ENCODE results near the gene FBF1. TPM values are rescaled to one million over a fixed set of nuclear protein-coding genes. Genes with fewer than 3 reads are reported as not detected.
A peak's percentile ranks its signal among the peaks of the same experiment; 100 is the strongest.

FBF1 gene
- total and polyA plus RNA-seq, 2 of the 8 experiments (the other 6 are each of a cell fraction or from before 2014, with no cell fraction given) = 8.1 to 13.1 TPM

GRCh38 chr17:75898065-75898464, 42.8 kb downstream of the FBF1 start:
- Histone ChIP-seq H3K79me2 (ENCODE audit: control insufficient read depth in 1 of 2, insufficient read depth in 2 of 2, low read length in 2 of 2) (peaks cover 0 to 18% of the 10 kb centered on the region in 2 experiments; a peak in 1 of 4 replicates), H2BK20ac (ENCODE audit: low read length) (no peak overlapping the region), H2BK15ac (ENCODE audit: low read length) (no peak overlapping the region), H3K4me1 (replicated peaks in 1 of 4; ENCODE audit: control insufficient read depth in 3 of 4, insufficient read depth in 4 of 4, low read length in 3 of 4) (peaks cover 4 to 25% (median 13%) of the 10 kb centered on the region in 4 experiments), H3K27ac (ENCODE audit: low read depth, low read length) (no peak overlapping the region), H3K23ac (ENCODE audit: insufficient read length) (no peak overlapping the region), H2AFZ (ENCODE audit: low read length) (no peak overlapping the region), H3K79me1 (ENCODE audit: low read depth, low read length) (peaks cover 3% of the 10 kb centered on the region; the same call in 1 of the 2 replicates), H3K56ac (replicated peaks; ENCODE audit: insufficient read length, low read depth, low read length) (no peak overlapping the region), H3K4me3 (ENCODE audit: extremely low read depth in 1 of 4, insufficient read depth in 2 of 4, low read depth in 3 of 4, low read length in 4 of 4) (no peak overlapping the region), H3K4ac (replicated peaks; ENCODE audit: insufficient read length, low read depth, low read length) (no peak overlapping the region), H4K20me1 (replicated peaks in 1 of 2; ENCODE audit: control insufficient read depth in 1 of 2, insufficient read depth in 2 of 2, low read length in 2 of 2) (peaks cover 2 to 7% of the 10 kb centered on the region in 2 experiments), H2BK12ac (ENCODE audit: low read depth, low read length) (no peak overlapping the region), H3K4me2 (ENCODE audit: insufficient read depth in 1 of 2, low read depth in 2 of 2, low read length in 2 of 2) (peak overlapping the region in 1 of 2 experiments; percentile 56; a peak in 1 of 4 replicates), H4K5ac (ENCODE audit: insufficient read length, low read depth, low read length) (no peak overlapping the region), H3K14ac (ENCODE audit: insufficient read length) (no peak overlapping the region), H3K9me3 (ENCODE audit: insufficient read depth in 2 of 2, low read depth in 1 of 2, low read length in 1 of 2) (no peaks in the 10 kb centered on the region), H3K36me3 (ENCODE audit: control insufficient read depth in 2 of 4, insufficient read depth in 4 of 4, low read length in 3 of 4) (peaks cover 5 to 35% (median 23%) of the 10 kb centered on the region in 4 experiments; a peak in 7 of 8 replicates), H2AK5ac (ENCODE audit: low read depth, low read length) (no peak overlapping the region), H2BK5ac (ENCODE audit: low read depth, low read length) (no peak overlapping the region), H3K9ac (replicated peaks in 1 of 4; ENCODE audit: extremely low read depth in 1 of 4, low read depth in 3 of 4, low read length in 3 of 4) (no peak overlapping the region), H3K23me2 (ENCODE audit: low read depth, low read length) (peaks cover 8% of the 10 kb centered on the region), H3K18ac (ENCODE audit: extremely low read depth, low read length) (no peak overlapping the region), H4K91ac (replicated peaks; ENCODE audit: insufficient read length, low read length) (no peak overlapping the region), H3K27me3 (replicated peaks in 1 of 4; ENCODE audit: control insufficient read depth in 3 of 4, extremely low read depth in 1 of 4, insufficient read depth in 3 of 4, low read length in 3 of 4) (no peaks in the 10 kb centered on the region), H4K8ac (ENCODE audit: extremely low read depth, insufficient read depth, low read length) (no peak overlapping the region), H2BK120ac (replicated peaks; ENCODE audit: low read depth, low read length) (no peak overlapping the region)
- no peak for FAIRE-seq
- TF ChIP-seq NRF1 (IDR thresholded peaks at IDR 0.05; ENCODE audit: low read depth, low read length) (no peak), SAP30 (IDR thresholded peaks at IDR 0.05; ENCODE audit: insufficient read depth, insufficient replicate concordance, low read length) (no peak), CBX8 (IDR thresholded peaks at IDR 0.05; ENCODE audit: borderline replicate concordance, low read depth, low read length) (no peak), EGR1 (IDR thresholded peaks at IDR 0.05; ENCODE audit: borderline replicate concordance, low read depth, low read length) (no peak), ZNF274 (IDR thresholded peaks at IDR 0.05; ENCODE audit: borderline replicate concordance, extremely low read depth, low read length) (no peak)
- POLR2A ChIA-PET (ENCODE audit: partially characterized antibody) = interaction anchor here (1.1 to 12.1 kb wide), 11 partner anchors 7 to 118 kb away, joined by 3 to 143 read pairs (median 16); partner anchors contain the start of genes MRPL38, TRIM47, UNK and WBP2
- 92% methylated on average over 8 of the region's 8 CpGs; no CpG with 5 or more reads in 1 of the 2 experiments for WGBS, 2 experiments (ENCODE audit: extremely low coverage in 1 of 2, insufficient coverage in 1 of 2, insufficient read length in 1 of 2, insufficient replicate concordance in 2 of 2, low coverage in 1 of 2, low lambda C conversion rate in 2 of 2, missing lambda C conversion rate in 1 of 2)
- CTCF ChIA-PET (ENCODE audit: partially characterized antibody) = interaction anchor here (1.0 to 51.3 kb wide), 10 partner anchors 9 to 111 kb away, joined by 3 to 885 read pairs (median 4); partner anchors contain the start of gene CDK3
- no peak for DNase-seq (ENCODE audit: low read depth in 1 of 2, low spot score in 2 of 2)
